ENCODE results near the gene PPFIBP1. TPM values are rescaled to one million over a fixed set of nuclear protein-coding genes. Genes with fewer than 3 reads are reported as not detected.

PPFIBP1 gene
- total RNA-seq, 1 donor from 2014 or later = 136 TPM

- H3K4me3 ChIP-seq = no peak overlapping the region
- no peak for ATAC-seq
- intact Hi-C loops (cut with DNase I) = no loop called here
- no peaks in the 10 kb centered on the region for H3K27me3 ChIP-seq
- DNase-seq = no peak
- TF ChIP-seq CTCF (IDR thresholded peaks at IDR 0.05) = no peak
- no peak overlapping the region for H3K27ac ChIP-seq
- no peaks in the 10 kb centered on the region for H3K4me1 ChIP-seq
- no peaks in the 10 kb centered on the region for H3K36me3 ChIP-seq
- no peaks in the 10 kb centered on the region for H3K9me3 ChIP-seq
Measured at GRCh38 chr12:27486961-27487360, 37.0 kb upstream of the PPFIBP1 start.

- ATAC-seq = no peak
Measured at GRCh38 chr12:27488479-27488878, 35.5 kb upstream of the PPFIBP1 start.

GRCh38 chr12:27491226-27491625 is 32.8 kb upstream of the PPFIBP1 start:
- DNase-seq = no peak
- TF ChIP-seq CTCF (IDR thresholded peaks at IDR 0.05) = no peak
- Histone ChIP-seq H3K27me3 (no peaks in the 10 kb centered on the region), H3K4me3 (no peak overlapping the region), H3K27ac (no peak overlapping the region), H3K9me3 (no peaks in the 10 kb centered on the region), H3K36me3 (no peaks in the 10 kb centered on the region), H3K4me1 (no peaks in the 10 kb centered on the region)
- intact Hi-C loops (cut with DNase I) = no loop called here
- no peak for ATAC-seq

More at GRCh38 chr12:27488479-27488878, 35.5 kb upstream of the PPFIBP1 start:
- Histone ChIP-seq H3K36me3 (no peaks in the 10 kb centered on the region), H3K4me3 (no peak overlapping the region), H3K9me3 (no peaks in the 10 kb centered on the region), H3K27me3 (no peaks in the 10 kb centered on the region), H3K4me1 (no peaks in the 10 kb centered on the region), H3K27ac (no peak overlapping the region)
- DNase-seq = no peak
- intact Hi-C loops (cut with DNase I) = no loop called here
- no peak for TF ChIP-seq CTCF (IDR thresholded peaks at IDR 0.05)

- no peak for TF ChIP-seq CTCF (IDR thresholded peaks at IDR 0.05)
- Histone ChIP-seq H3K4me1 (no peaks in the 10 kb centered on the region), H3K27ac (no peak overlapping the region), H3K27me3 (no peaks in the 10 kb centered on the region), H3K4me3 (no peak overlapping the region), H3K9me3 (no peaks in the 10 kb centered on the region), H3K36me3 (no peaks in the 10 kb centered on the region)
- intact Hi-C loops (cut with DNase I) = no loop called here
- ATAC-seq (no peak), DNase-seq (no peak)
Measured at GRCh38 chr12:27493260-27493940, 30.6 kb upstream of the PPFIBP1 start.

- TF ChIP-seq CTCF (IDR thresholded peaks at IDR 0.05) = no peak
- no peaks in the 10 kb centered on the region for H3K4me1 ChIP-seq
- H3K4me3 ChIP-seq = no peak overlapping the region
- ATAC-seq (no peak), DNase-seq (no peak)
- intact Hi-C loops (cut with DNase I) = no loop called here
- no peaks in the 10 kb centered on the region for H3K9me3 ChIP-seq
- H3K36me3 ChIP-seq = no peaks in the 10 kb centered on the region
- no peaks in the 10 kb centered on the region for H3K27me3 ChIP-seq
- H3K27ac ChIP-seq = no peak overlapping the region
Measured at GRCh38 chr12:27497446-27497845, 26.6 kb upstream of the PPFIBP1 start.

GRCh38 chr12:27498149-27498548 is 25.9 kb upstream of the PPFIBP1 start:
- ATAC-seq (no peak), DNase-seq (no peak)
- no peaks in the 10 kb centered on the region for H3K9me3 ChIP-seq
- H3K27ac ChIP-seq = no peak overlapping the region
- no peaks in the 10 kb centered on the region for H3K27me3 ChIP-seq
- TF ChIP-seq CTCF (IDR thresholded peaks at IDR 0.05) = no peak
- no peaks in the 10 kb centered on the region for H3K36me3 ChIP-seq
- no peak overlapping the region for H3K4me3 ChIP-seq
- intact Hi-C loops (cut with DNase I) = no loop called here
- H3K4me1 ChIP-seq = no peaks in the 10 kb centered on the region
